SIG-M5 treated with dmso at 0.1 percent for 504 hours (cell line): Measurements from ENCODE around the gene OSTN.

Experiments used
- DNase-seq: peaks from one replicate; lab custom pipeline; 2025; ENCODE audit not compliant: unreplicated experiment; lab: John Stamatoyannopoulos, UW

The OSTN gene

GRCh38 chr3:191234216-191234615, 35.2 kb downstream of the OSTN start:
- no peak for DNase-seq

DNA sequence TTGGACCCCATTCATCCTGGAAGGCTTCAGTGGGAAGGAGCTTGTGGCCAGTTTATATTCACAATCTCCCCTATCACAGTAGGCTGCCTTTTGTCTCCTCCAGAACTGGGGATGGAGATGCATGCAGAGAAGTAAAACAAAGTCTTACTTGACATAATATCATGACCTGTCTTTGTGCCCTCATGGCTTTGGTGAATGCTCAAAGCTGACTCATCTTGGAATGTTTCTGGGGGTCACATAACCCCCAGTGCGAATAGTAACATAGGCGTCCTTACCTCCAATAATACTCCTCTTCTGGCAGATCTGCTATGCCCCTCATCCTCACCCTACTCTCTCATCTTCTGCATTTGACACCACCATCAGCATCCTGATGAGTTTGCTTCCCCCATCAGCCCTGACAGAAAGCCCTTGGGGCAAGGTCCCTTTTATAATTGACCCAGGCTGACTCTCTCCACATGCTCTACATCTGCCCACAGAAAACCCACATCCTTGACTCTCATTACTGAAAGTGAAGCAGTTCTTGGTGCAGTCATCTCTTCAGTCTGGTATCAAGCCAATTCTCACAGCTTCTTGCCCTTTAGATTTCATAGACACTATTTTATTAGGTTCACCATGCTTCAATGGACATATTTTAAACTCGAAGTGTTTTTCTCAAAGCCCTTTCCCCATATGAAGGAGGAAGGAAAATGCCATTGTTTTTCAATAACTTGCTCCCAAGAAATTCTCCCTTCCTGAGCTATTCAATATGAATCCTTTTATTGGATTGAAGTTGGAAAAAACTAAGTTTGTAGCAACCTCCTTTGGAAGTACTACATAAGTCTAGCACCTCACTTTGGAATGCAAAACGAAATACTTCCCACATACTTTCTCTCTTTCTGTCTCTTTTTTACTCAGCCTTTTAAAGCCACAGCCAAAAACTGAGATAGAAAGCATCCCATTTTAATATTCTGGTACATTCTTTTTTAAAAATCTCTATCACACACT, 36.6 kb downstream of the OSTN start:
- no peak for DNase-seq

DNA sequence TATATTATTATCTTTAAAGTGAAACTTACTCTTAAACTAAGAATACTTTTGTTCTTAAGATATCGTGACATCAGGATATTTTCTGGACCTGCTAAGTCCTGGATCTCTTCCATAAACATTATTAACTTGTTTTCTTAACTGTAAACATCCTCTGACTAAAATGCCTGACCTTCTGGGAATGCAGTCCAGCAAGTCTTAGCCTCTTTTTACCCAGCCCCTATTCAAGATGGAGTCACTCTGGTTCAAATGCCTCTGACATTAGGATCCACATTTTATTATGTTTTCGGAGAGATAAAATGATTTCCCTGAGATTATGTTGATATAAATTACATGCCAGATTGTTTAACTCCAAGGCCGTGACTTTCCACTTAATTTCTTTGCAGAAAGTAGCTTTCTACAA, 37.6 kb downstream of the OSTN start:
- DNase-seq, result no peak

- no peak for DNase-seq
Observed at GRCh38 chr3:191237047-191237882, 38.2 kb downstream of the OSTN start.

- DNase-seq, result no peak
Observed at GRCh38 chr3:191238321-191238817, 39.3 kb downstream of the OSTN start.

DNA sequence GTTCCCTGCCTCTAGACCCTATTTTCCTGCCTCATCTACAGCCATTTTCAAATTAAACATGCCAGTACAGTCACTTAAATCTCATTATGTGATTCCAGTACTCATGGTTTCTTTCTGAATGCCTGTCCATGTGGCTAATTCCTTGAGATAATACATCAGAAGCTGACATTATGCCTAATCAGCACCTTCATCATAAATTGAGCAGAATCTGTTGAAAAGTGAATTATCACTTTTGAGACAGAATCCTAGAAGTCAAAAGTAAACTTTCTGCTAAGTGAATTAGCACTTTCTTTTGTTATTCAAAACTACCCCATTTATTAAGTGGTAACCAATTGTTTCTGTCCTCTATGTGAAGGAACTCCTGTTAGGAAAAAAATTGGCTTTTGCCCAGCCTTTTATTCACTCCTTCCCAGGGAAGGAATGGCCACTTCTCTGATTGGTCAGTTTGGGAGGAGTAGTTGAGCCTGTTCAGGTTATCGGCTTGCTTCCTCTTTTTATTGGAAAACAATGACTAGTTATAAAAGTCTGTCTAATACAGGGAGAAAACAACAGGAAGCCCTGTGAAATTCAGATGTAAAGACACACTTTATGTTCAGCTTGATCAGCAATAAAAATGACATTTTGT, 40.5 kb downstream of the OSTN start:
- no peak for DNase-seq

DNA sequence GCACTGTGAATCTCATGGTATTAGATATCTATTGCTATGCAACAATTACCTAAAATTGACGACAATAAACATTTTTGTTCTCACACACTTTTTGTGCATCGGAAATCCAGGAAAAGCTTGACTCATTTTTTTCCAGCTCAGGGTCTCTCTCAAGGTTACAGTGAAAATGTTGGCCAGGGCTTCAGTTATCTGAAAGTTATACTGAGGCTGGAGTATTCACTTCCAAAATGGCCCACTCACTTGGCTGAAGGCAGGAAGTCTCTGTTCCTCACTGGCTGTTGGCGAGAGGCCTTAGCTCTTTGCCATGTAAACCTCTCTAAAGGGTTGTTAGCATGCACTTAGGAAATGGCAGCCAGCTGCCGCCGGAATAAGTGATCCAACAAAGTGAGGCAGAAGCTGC, 41.4 kb downstream of the OSTN start:
- no peak for DNase-seq

DNA sequence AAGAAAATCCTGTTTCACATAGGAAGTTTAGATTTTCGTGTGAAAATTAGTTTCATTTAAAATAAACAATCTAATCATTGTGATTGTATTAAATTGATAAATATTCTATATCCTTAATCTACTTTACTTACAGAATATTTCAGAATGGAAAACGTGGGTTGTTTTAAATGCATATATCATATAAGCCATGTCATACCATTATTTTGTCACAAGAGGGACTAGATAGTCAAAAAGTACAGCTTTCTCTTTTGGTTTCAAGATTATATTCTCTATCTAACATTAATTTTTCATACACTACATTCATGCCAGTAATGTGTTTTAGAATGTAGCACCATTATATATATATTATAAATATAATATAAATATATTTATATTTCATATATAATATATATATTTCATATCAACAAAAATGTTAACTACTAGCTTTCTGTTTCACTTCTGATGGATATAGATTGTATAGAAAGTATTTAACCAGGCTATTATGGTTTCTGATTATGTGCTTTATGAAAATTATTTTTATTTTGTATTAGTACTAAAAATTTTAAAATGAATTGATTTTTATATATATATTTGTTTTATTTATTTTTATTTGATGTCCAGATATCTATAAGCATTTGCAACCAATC, 45.3 kb downstream of the OSTN start:
- peak; percentile 45 for DNase-seq

- peak; percentile 93 for DNase-seq
Observed at GRCh38 chr3:191246034-191246433, 47.0 kb downstream of the OSTN start.

DNA sequence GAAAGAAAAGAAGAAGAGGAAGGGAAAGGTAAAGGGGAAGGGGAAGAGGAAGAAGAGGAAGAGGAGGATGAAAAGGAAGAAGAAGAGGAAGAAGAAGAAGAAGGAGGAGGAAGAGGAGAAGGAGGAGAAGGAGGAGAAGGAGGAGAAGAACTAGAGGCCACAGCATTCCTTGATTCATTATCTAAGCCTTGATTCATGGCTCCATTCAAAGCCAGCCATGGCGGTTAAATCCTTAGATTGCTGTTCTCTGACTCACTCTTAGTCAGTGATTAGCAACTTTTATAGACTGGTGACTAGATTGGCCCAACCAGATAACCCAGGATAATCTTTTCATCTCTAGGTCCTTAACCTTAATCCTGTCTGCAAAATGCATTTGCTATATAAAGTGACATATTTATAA, 47.6 kb downstream of the OSTN start:
- DNase-seq, result no peak

DNA sequence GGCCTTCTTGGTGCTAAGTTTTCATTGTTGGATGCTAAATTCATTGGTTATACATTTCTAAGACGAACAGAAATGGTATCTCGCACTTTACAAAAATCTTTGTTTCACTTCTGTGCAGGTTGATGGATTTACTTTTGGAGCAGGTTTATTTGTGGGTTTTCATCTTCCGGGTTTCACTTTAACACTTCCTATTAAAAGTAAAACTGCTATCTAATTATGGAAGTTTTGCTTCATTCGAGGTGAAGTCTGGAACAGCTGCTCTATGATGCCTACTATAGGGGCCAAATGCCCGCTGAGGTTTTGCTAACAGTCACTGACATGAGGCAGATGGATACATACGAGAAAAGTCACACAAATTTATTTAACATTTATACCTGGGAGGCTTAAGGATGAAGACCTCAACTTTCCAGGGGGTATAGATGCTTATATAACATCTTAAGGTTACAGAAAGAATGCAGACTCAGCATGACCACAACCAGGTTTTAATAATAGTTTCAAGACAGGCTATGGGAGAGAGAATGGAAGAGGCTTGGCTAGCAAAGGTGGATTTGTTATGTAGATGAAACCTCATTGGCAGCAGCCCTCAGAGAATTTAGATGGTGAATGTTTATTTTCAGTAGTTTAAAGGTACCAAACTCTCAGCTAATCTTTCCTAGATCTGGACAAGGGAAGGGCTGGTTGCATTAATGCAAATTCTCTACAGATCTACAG, 54.2 kb downstream of the OSTN start:
- DNase-seq, result no peak

- no peak for DNase-seq
Observed at GRCh38 chr3:191254098-191254873, 55.2 kb downstream of the OSTN start.

GRCh38 chr3:191255156-191255555, 56.1 kb downstream of the OSTN start:
- DNase-seq, result no peak

GRCh38 chr3:191256405-191256804, 57.4 kb downstream of the OSTN start:
- no peak for DNase-seq

DNA sequence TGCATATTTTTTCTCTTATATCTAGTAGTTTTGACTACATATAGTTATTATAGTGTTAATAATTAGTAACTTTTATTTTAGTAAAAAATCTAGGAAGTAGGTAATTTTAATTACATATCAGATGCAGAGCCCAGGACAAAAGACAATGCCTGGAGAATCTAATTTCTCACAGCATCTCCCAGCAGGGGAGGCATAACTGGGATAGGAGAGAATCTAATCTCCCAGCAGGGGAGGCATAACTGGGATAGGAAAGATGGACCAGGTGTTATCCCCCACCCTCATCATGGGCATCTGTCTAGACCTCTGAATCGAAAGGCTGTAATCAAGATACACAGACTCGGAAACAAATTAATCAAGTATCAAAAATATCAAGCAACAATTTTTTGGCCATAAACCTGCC, 58.2 kb downstream of the OSTN start:
- no peak for DNase-seq

DNA sequence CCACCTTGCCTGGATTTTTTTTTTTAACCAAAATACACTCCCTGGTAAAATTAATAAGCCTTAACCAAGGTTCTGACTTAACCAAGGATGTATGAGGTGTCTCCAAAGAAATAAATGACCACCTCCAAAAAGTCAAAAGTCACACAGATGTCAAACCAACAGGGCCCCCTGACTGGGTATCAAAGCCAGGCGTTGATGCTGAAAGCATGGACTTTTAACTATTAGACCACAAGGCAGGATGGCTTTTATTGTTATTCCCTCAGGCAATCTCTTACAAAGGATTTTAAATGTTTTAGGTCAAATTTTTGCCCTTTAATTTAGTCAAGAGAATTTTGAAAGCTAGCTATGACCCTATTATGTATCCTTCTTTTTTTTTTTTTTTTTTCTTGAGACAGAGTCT, 60.4 kb downstream of the OSTN start:
- no peak for DNase-seq

DNA sequence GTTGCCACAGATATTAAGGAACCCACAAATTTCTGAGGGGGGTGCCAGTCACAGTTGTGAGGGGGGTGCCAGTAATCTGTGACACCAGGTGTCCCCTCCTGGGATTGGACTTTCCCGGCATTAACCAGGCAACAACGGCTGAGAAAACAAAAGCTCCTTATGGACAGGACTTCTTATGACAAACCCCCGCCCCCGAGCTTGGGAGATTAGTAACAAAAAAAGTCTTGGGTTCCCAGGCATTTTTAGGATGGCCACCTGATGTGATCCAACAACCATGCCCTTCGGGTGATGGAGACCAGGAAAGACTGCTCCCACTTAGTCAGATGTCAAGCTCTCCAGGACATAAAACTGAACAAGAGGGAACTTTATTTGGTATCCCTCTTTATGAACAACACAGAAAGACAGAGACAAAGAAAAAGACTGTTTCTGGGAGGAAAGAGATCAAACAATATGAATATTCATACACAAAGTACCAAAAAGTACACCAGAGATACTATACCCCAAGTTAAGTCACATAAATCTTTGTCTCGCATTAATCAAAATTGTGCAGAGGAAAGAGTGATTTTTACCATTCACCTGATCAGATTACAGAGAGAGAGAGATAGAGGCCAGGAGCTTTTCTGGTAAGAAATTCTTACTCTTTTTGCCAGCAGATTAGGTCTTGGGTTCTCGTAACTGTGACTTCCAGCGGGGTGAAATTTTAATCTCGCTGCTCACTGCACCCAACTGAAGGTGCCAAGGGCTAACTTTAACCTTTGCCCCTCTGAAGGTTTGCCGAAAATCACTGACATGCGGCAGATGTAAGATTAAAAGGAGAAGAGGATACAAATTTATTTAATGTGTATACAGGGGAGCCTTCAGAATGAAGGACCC, 61.6 kb downstream of the OSTN start:
- no peak for DNase-seq

GRCh38 chr3:191261304-191261638, 62.2 kb downstream of the OSTN start:
- DNase-seq, result no peak

DNA sequence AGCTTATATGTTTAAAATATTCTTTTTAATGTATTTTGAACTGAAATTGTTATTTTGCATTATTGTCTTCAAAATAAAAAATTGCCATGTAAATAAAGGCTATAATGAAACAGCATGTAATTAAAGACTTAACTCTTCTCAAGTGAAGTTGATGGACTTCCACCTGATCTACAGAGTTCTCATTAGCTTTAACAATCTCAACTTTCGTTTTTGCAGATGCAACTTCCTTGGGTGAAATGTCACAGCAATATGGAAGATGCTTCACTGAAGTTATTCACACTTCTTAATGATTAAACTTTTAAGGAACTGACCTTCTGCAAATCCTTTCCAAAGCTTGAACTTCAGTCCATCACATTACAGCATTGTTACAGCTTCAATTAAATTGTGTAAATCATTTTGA, 63.6 kb downstream of the OSTN start:
- no peak for DNase-seq
